DOHH2 (cell line): ENCODE results near the gene NOS3.

Source experiments
- CTCF ChIP-seq: fragments of 200-600 bp; sonication (generic); IDR thresholded peaks from one replicate; pipeline ENCODE4 v1.5.1; 2014; ENCODE audit warnings: antibody characterized with exemption, mild to moderate bottlenecking, low read depth, low read length; ENCODE audit not compliant: poor library complexity, severe bottlenecking
- EZH2phosphoT487 ChIP-seq: fragments of 200-600 bp; sonication (generic); IDR thresholded peaks from 2 replicates; pipeline ENCODE4 v1.6.1; 2017; ENCODE audit warnings: borderline replicate concordance, mild to moderate bottlenecking, antibody characterized with exemption, low read length, moderate library complexity, mixed read lengths

GRCh38 chr7:151060113-151060415 is 69.2 kb downstream of the NOS3 start:
- TF ChIP-seq CTCF (no peak), EZH2phosphoT487 (no peak)
